ENCODE results near the gene PBLD. TPM values are rescaled to one million over a fixed set of nuclear protein-coding genes. Genes with fewer than 3 reads are reported as not detected.

The PBLD gene
- polyA plus RNA-seq: 10 to 100 TPM in 1 of 3 donors, 1 to 10 TPM in 2; 4.5 to 23.3 (median 8.3) TPM

DNA sequence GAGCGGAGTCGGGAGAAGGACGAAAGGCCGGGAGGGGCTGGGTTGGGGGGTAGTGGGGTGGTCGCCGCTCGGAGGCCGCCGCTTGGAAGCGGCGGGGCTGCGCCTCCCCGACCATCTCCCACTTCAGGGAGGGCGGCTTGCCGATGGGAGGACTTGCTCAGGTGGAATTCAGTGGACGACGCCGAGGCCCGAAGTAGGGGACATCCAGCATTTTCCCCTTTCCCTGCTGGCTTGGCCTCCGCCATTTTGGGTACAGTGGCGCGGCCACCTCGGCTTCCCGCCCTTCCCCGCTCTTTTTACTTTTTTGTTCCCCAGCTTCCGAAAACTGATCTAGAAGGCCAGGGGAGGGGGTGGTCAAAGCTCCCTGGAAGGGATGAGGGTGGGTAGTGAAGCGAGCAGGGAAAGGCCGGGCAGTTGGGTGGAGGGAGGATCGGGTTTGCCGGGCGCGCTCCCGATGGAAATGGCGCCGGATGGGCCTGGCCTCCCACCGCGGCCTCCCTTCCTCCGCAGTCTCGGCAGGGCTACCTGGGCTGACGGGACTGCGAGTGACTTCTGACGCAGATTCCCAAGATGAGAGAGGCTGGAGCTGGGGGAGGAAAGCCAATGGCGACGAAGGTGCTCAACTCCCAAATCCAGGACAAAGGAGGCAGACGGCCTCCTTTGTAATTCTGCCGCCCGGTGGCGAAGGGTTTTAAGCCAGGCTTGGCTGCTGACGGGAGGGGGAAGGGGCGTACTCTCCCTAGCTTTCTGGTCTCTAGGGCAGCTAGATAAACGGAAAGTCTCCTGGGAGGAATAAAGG, at the start of gene PBLD:
Gene PBLD (minus strand): TSS at position 670 of the 799 bp plus-strand sequence. CDS start 26,084 bp downstream, outside the sequence.
- 0 to 1% (median 0%) methylated on average over 49 to 51 of the region's 51 CpGs for WGBS, 3 donors
- peak within 1 kb of the TSS; percentile 98 for H3K27ac ChIP-seq (ENCODE audit: low read depth, low read length)

DNA sequence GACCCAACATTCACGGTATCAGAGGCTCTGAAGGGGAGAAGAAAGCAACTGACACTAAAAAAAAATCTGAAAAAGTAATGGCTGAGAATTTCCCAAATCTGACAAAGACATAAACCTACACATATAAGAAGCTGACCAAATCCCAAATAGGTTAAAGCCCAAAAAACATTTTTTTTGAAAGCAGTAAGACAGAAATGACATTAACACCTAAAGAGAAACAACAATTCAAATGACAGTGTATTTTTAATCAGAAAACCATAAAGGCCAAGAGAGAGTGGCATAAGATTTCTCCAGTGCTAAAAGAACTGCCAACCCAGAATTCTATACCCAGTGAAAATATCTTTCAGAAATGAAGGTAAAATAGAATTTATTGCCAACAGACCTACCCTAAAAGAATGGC, 38.9 kb upstream of the PBLD start:
- H3K27ac ChIP-seq (ENCODE audit: low read depth, low read length): no peak overlapping the region
- WGBS, 3 donors: 94 to 100% (median 96%) methylated on average over 1 of the region's 1 CpG

GRCh38 chr10:68367121-68367520, 34.4 kb upstream of the PBLD start:
- no peak overlapping the region for H3K27ac ChIP-seq (ENCODE audit: low read depth, low read length)
- WGBS, 3 donors: 79 to 82% (median 81%) methylated on average over 2 of the region's 2 CpGs

DNA sequence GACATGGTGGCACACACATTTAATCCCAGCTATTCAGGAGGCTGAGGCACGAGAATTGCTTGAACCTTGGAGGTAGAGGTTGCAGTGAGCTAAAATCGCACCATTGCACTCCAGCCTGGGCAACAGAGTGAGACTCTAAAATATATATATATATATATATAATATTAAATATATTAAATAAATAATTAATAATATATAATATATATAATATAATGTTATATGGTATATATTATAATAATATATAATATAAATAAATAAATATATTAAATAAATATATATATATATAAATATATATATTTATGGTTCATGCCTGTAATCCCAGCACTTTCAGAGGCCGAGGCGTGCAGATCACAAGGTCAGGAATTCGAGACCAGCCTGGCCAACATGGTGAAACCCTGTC, 33.9 kb upstream of the PBLD start:
- 97 to 99% (median 98%) methylated on average over 5 of the region's 5 CpGs for WGBS, 3 donors

DNA sequence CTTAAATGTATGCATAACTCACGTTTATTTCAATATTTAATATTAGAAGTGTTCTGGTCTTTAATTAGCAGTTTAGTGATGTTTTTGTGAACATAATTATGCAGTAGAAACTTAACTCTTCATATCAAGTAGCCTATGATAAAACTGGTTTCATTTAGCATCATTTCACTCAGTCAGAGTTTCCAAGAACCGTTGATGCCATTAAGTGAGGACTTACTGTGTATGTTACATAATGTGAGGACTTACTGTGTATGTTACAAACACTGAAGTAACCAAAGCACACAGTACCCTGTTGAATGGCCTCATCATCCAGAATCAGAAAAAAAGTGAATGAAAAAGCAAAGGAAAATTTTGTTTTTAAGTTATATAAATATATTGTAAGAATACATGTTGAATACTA, 32.9 kb upstream of the PBLD start:
- no peak overlapping the region for H3K27ac ChIP-seq (ENCODE audit: low read depth, low read length)
- 62 to 88% (median 84%) methylated on average over 2 of the region's 2 CpGs for WGBS, 3 donors

More for the DNA sequence above, 33.9 kb upstream of the PBLD start:
- H3K27ac ChIP-seq (ENCODE audit: low read depth, low read length): no peak overlapping the region

DNA sequence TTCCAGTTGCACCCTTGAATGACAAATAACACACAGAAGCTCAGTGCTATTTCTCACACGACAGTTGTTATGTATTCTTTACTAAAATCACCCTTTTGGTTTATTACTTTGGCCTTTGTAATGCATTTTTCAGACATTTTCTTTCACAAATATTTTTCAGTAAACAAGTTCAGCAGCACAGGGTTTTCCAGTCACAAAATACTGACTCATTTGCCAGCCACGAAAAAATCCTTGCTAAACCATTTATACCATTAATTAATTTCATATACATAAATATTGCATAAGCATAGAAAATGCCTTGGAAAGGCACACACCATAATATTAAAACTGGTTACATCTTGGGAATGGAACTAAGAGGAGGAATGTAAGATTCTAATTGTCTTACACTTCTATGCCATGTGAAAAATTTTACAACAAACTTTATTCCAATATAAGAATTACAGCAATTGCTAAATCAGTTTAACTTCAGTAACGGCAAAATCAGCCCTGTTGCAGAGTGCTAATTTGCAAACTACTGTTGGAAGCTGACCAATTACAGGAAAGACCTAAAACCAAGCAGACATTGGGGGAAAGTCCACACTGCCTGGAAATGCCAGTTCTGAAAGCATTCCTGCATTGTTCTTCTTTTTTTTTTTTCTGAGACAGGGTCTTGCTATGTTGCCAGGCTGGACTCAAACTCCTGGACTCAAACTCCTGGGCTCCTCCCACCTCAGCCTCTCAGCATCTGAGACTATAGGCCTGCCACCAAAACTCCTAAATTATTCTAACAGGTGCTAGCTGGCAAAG, 31.6 kb upstream of the PBLD start:
- 83 to 88% (median 87%) methylated on average over 3 of the region's 3 CpGs for WGBS, 3 donors
- no peak overlapping the region for H3K27ac ChIP-seq (ENCODE audit: low read depth, low read length)

GRCh38 chr10:68362590-68362989, 29.9 kb upstream of the PBLD start:
- H3K27ac ChIP-seq (ENCODE audit: low read depth, low read length): no peak overlapping the region
- WGBS, 3 donors: 82 to 95% (median 89%) methylated on average over 3 of the region's 3 CpGs

DNA sequence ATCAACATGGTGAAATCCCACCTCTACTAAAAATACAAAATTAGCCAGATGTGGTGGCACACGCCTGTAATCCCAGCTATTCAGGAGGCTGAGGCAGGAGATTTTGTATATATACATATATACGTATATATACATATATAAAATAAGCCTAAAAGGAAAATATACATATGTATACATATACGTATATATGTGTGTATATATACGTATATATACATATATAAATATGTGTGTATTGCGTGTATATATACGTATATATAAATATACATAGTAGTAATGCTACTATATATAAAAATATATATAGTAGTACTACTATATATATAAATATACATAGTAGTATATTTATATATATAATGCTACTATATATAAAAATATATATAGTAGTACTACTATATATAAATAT, 26.5 kb upstream of the PBLD start:
- 95 to 97% (median 96%) methylated on average over 6 of the region's 6 CpGs for WGBS, 3 donors
- no peak overlapping the region for H3K27ac ChIP-seq (ENCODE audit: low read depth, low read length)

GRCh38 chr10:68353537-68353936, 20.8 kb upstream of the PBLD start:
- WGBS, 3 donors: 91 to 96% (median 93%) methylated on average over 2 of the region's 2 CpGs

GRCh38 chr10:68348265-68348741, 15.6 kb upstream of the PBLD start:
- WGBS, 3 donors: 49 to 64% (median 51%) methylated on average over 2 of the region's 2 CpGs
- H3K27ac ChIP-seq (ENCODE audit: low read depth, low read length): no peak overlapping the region

More at GRCh38 chr10:68353537-68353936, 20.8 kb upstream of the PBLD start:
- no peak overlapping the region for H3K27ac ChIP-seq (ENCODE audit: low read depth, low read length)

- H3K27ac ChIP-seq (ENCODE audit: low read depth, low read length): no peak overlapping the region
- WGBS, 3 donors: 84 to 95% (median 94%) methylated on average over 4 of the region's 4 CpGs
Observed at GRCh38 chr10:68346774-68347173, 14.0 kb upstream of the PBLD start.

DNA sequence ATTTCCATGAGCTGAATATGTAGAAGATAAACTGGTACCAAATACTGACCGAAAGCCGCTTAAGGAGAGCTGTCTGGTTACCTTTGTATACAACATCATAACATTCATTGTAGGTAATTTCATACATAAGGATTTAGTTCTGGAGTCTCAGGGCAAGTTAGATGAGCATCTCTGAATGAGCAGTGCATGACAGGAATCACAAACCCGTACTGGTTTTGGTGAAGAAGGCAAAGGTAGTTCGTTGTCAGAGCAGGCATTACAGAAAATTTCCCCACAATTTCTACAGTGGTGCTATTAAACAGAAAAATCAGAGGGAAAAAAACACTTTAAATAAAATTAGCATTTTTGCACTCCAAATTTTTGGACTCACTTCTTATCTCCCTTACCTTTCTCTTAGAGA, 12.9 kb upstream of the PBLD start:
- H3K27ac ChIP-seq (ENCODE audit: low read depth, low read length): no peak overlapping the region
- WGBS, 3 donors: 89 to 94% (median 91%) methylated on average over 4 of the region's 4 CpGs

GRCh38 chr10:68342909-68343516, 10.3 kb upstream of the PBLD start:
- H3K27ac ChIP-seq (ENCODE audit: low read depth, low read length): no peak overlapping the region
- 77 to 95% (median 93%) methylated on average over 3 of the region's 3 CpGs for WGBS, 3 donors

- 90 to 95% (median 95%) methylated on average over 8 of the region's 8 CpGs for WGBS, 3 donors
- no peak overlapping the region for H3K27ac ChIP-seq (ENCODE audit: low read depth, low read length)
Observed at GRCh38 chr10:68340358-68341080, 7.8 kb upstream of the PBLD start.

DNA sequence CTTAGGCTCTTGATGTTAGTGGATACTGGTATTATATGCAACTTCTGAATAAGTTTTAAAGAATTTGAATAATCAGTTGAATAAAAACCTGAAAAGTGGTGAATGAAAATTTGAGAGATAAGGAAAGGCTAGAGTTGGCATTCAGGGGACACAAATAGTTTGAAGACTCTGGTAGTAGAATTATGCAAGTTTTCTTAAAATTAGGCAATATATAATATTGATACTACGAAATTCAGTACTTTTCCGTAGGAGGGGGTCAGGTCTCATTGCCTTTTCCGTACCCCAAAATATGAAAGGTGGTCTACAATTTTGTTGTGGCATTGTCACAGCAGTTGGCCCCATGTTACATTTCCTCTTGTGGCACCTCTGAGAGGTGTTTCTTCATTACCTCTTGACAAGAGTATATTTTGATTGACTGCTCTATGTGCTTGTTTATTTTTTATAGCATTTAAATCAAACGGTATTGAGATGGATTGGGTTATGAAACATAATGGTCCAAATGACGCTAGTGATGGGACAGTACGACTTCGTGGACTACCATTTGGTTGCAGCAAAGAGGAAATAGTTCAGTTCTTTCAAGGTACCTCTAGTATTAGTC, 4.1 kb upstream of the PBLD start:
- no peak overlapping the region for H3K27ac ChIP-seq (ENCODE audit: low read depth, low read length)
- 57 to 70% (median 59%) methylated on average over 7 of the region's 7 CpGs for WGBS, 3 donors

DNA sequence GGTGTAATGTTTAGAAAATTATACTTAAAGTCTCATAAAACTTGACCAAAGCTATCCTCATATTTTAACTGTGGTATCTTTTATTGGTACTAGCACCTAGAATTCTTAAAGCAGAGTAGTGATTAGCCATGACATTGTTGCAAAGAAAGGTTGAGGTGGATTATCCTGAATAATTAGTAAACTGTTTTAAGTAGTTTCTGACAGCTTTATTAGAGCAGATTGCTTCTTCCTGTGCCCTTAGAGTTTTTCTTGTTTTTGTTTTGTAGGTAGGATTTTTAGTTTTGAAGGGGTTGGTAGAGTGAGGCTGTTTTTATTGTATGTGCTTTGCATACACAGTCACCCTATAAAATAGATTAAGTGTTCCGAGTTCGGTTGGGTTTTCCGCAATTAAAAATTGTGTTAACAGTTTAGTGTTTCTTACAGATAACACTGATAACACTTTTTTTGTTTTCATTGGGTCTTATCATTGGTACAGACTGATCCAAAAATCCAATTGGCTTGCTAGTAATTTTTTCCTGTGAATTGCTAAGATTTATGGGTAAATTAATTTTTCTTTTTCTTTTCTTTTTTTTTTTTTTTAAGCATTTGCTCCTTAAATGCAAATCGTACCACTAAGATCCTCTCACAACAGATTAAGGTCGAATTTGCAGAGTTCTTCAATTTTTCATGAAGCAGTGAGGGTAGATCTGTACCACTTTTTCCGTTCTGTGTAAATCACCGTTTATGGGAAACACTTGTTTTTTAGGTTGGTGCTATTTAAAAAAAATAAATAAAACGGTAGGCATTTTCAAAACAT, 2.1 kb upstream of the PBLD start:
- no peak overlapping the region for H3K27ac ChIP-seq (ENCODE audit: low read depth, low read length)
- WGBS, 3 donors: 2 to 5% (median 4%) methylated on average over 8 of the region's 8 CpGs
